GM10248 (cell line): ENCODE measurements around the gene PARS2.

Experiments used
- CTCF ChIA-PET: fragments of 300-600 bp; sonication (Branson Sonifier 250); formaldehyde crosslinking; extraction: SDS; loops from one replicate; lab custom pipeline; 2021; ENCODE audit warnings: antibody characterized with exemption; lab: Yijun Ruan, JAX
- POLR2A ChIA-PET: fragments of 350-650 bp; sonication (Branson Sonifier 250); formaldehyde crosslinking; extraction: SDS; loops from one replicate; lab custom pipeline; 2020; ENCODE audit warnings: antibody characterized with exemption; lab: Yijun Ruan, JAX
- DNase-seq: peaks from one replicate; pipeline ENCODE4 v3.0.0; 2012; ENCODE audit errors: extremely low spot score
- TF ChIP-seq, protein P1 (sequence below): IDR thresholded peaks from 2 replicates; pipeline ENCODE4 v1.5.1; 2012; ENCODE audit warnings: mild to moderate bottlenecking, low read depth; ENCODE audit errors: extremely low read depth, missing control alignments, control extremely low read depth

PARS2 gene

DNA sequence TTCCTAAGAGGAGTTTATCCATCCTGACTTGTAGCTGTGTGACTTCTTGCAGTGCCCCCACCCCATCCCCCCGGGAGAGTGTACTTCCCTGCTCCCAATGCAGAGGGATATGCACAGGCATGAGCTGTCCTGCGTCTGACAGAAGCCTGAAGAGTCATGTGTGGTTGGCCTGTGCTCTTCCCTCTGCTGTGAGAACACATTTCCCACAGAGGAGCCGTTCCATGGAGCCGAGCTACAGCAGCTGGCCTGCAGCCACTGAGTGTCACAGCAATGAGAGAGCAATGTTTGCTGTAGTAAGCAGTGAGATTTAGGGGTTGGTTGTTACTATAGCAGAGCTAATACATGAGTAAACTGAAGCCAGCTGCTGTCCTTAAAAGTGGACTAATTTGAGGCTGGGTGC, 22.0 kb downstream of the PARS2 start:
- no peak for DNase-seq
- ChIA-PET CTCF (interaction anchor here (1.8 kb wide), 1 partner anchor 14 kb away, joined by 5 read pairs; no protein-coding TSS in a partner anchor), POLR2A (no interaction called here)
- TF ChIP-seq, protein P1, sequence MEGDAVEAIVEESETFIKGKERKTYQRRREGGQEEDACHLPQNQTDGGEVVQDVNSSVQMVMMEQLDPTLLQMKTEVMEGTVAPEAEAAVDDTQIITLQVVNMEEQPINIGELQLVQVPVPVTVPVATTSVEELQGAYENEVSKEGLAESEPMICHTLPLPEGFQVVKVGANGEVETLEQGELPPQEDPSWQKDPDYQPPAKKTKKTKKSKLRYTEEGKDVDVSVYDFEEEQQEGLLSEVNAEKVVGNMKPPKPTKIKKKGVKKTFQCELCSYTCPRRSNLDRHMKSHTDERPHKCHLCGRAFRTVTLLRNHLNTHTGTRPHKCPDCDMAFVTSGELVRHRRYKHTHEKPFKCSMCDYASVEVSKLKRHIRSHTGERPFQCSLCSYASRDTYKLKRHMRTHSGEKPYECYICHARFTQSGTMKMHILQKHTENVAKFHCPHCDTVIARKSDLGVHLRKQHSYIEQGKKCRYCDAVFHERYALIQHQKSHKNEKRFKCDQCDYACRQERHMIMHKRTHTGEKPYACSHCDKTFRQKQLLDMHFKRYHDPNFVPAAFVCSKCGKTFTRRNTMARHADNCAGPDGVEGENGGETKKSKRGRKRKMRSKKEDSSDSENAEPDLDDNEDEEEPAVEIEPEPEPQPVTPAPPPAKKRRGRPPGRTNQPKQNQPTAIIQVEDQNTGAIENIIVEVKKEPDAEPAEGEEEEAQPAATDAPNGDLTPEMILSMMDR, result no peak

DNA sequence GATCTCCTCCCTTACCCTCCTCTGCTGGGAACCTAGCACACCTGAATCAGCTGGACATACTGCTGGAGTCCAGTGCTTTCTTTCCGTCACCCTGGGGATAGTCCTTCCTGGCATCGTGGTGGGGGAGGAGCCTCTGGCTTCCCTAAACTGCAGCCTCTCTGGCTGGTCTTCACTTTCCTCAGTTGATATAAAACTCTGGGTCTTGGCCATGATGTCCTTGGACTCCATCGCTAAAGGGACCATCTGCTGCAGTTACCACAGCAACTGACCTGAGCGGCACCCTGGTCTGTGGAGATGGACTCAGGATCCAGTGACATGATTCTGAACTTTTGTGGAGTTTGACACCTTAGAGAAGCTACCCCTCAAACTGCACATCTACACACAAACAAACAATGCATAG, 22.8 kb downstream of the PARS2 start:
- ChIA-PET CTCF (interaction anchor here (1.8 kb wide), 1 partner anchor 13 kb away, joined by 5 read pairs; no protein-coding TSS in a partner anchor), POLR2A (no interaction called here)
- TF ChIP-seq, protein P1, result no peak
- no peak for DNase-seq

DNA sequence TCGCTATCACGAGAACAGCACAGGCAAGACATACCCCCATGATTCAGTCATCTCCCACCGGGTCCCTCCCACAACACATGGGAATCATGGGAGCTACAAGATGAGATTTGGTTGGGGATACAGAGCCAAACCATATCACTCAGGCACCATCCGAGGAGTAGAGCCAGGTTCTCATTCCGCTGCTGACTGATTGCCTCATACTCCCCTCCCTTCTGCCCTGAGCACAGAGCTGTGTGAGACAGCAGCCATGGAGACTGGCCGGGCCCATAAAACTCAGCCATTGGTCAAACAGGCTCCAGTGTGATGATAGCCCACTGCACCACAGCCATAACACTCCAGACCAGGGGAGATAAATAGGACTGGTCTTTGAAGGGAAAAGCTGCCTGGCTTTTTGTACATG, 26.1 kb downstream of the PARS2 start:
- no peak for DNase-seq
- POLR2A ChIA-PET, result no interaction called here
- TF ChIP-seq, protein P1, result no peak
- CTCF ChIA-PET, result interaction anchor here (0.8 kb wide), 1 partner anchor 11 kb away, joined by 3 read pairs; no protein-coding TSS in a partner anchor

DNA sequence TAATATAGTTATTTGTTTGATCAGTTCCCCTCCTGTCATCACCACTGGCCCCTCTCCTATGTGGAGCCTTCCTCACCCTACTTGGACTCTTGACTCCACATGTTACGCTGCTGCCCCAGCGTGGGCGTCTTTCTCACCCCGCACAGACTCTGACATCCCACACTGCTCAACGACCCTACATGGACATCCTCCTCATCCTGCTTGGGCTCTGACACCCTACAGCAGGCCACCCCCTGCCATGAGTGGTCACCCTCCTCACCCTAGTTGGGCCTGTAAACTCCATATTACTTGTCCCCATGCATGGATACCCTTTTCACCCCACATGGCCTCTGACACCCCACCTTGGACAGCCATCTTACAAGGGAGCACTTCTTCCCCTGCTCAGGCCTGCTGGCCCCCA, 27.6 kb downstream of the PARS2 start:
- TF ChIP-seq, protein P1, result no peak
- ChIA-PET CTCF (no interaction called here), POLR2A (no interaction called here)
- no peak for DNase-seq

DNA sequence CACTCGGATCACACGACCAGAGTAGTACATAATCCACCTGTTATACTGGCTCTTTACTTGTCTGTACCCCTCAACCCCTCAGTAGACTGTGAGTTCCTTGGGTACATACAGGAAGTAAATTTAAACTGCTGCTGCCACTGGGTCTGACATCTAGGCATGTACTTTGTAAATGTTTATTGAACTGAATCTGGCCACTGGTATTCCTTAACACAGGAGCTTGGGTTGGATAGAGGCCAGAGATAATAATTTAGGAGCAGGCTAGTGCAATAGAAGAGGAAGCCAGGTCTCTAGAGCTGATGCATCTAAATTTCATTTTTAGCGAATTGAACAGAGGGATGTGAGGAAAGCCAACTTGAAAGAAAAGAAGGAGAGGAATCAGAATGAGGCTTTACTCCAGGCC, 36.3 kb downstream of the PARS2 start:
- TF ChIP-seq, protein P1, result no peak
- ChIA-PET POLR2A (no interaction called here), CTCF (interaction anchor here (0.8 to 1.7 kb wide), 2 partner anchors 13 to 14 kb away, joined by 3 to 5 read pairs; partner anchors contain the start of gene TTC4)
- no peak for DNase-seq

GRCh38 chr1:54724771-54725170, 39.6 kb downstream of the PARS2 start:
- TF ChIP-seq, protein P1, result no peak
- ChIA-PET CTCF (interaction anchor here (1.0 to 1.2 kb wide), 4 partner anchors 10 to 15 kb away, joined by 3 to 5 read pairs (median 3); no protein-coding TSS in a partner anchor), POLR2A (no interaction called here)
- no peak for DNase-seq

DNA sequence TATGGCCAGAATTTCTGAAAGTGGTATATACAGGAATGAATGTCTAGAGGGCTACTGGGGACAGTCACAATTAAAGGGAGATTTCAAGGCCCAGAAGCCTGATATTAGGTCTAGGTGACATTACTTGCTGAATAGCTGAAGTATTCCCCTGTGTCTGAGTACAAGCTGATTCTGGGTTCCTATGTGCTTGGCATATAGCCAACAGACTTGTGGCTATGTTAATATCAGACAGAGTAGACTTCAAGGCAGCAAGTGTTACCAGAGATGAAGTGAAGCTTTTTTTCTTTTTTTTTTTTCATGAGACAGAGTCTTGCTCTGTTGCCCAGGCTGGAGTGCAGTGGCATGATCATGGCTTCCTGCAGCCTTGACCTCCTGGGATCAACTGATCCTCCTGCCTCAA, 40.3 kb downstream of the PARS2 start:
- no peak for DNase-seq
- ChIA-PET POLR2A (interaction anchor here (0.5 kb wide), 1 partner anchor 11 kb away, joined by 3 read pairs; no protein-coding TSS in a partner anchor), CTCF (interaction anchor here (1.1 to 1.2 kb wide), 2 partner anchors 11 to 15 kb away, joined by 3 read pairs; no protein-coding TSS in a partner anchor)
- TF ChIP-seq, protein P1, result no peak
